GM12873 (cell line): Measurements from ENCODE around the gene OR10T2.

Experiments used
- CTCF ChIP-seq: IDR thresholded peaks from 2 replicates; pipeline ENCODE4 v1.5.1; 2012; ENCODE audit warnings: low read depth, mild to moderate bottlenecking, moderate library complexity, low read length, control low read depth; ENCODE audit not compliant: insufficient read depth; ENCODE audit errors: missing control alignments

Gene OR10T2

GRCh38 chr1:158355773-158356285, 43.4 kb downstream of the OR10T2 start:
- TF ChIP-seq CTCF: no peak

GRCh38 chr1:158354255-158354654, 45.0 kb downstream of the OR10T2 start:
- no peak for TF ChIP-seq CTCF

- TF ChIP-seq CTCF: no peak
These were observed 45.8 kb downstream of the OR10T2 start, which contains the start of gene CD1E for GRCh38 chr1:158353303-158354075. Gene CD1E, plus strand, starts transcription at chr1:158353894. Its CDS starts 95 bp downstream, at chr1:158353989.
